ENCODE results near the gene RNF10.
"Not testable (repeated sequence)": the region's sequence is repeated elsewhere in the genome, so short reads cannot be mapped to it uniquely, and the experiment has no call there.

Gene RNF10
- long read RNA-seq, transcript RNF10-203 (17 exons, 2,671 nt) = minor isoform, 33 of 647 reads
- long read RNA-seq, transcript RNF10-201 (17 exons, 3,825 nt) = major isoform, 428 of 647 reads
- long read RNA-seq, partial matches to known transcripts = 70 of 647 reads
- long read RNA-seq, other reads (novel, unspliced or antisense) = 116 of 647 reads

GRCh38 chr12:120534203-120534702, at the start of gene RNF10:
TSS of gene RNF10 (plus strand) at chr12:120534356. CDS start at chr12:120534812, 456 bp downstream.
- Histone ChIP-seq H3K4me3 (replicated peaks; ENCODE audit: insufficient read depth, low read length) (peak within 1 kb of the TSS; percentile 90), H3K27me3 (ENCODE audit: insufficient read depth, poor library complexity, severe bottlenecking) (no peaks in the 10 kb centered on the region), H3K27ac (replicated peaks) (peak within 1 kb of the TSS; percentile 78)
- DNase-seq (ENCODE audit: low read depth in 1 of 2, low spot score in 1 of 2) = peak; percentile 63 to 81
- TF ChIP-seq, protein P1, sequence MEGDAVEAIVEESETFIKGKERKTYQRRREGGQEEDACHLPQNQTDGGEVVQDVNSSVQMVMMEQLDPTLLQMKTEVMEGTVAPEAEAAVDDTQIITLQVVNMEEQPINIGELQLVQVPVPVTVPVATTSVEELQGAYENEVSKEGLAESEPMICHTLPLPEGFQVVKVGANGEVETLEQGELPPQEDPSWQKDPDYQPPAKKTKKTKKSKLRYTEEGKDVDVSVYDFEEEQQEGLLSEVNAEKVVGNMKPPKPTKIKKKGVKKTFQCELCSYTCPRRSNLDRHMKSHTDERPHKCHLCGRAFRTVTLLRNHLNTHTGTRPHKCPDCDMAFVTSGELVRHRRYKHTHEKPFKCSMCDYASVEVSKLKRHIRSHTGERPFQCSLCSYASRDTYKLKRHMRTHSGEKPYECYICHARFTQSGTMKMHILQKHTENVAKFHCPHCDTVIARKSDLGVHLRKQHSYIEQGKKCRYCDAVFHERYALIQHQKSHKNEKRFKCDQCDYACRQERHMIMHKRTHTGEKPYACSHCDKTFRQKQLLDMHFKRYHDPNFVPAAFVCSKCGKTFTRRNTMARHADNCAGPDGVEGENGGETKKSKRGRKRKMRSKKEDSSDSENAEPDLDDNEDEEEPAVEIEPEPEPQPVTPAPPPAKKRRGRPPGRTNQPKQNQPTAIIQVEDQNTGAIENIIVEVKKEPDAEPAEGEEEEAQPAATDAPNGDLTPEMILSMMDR (IDR thresholded peaks at IDR 0.05; ENCODE audit: insufficient read depth, low read length) = no peak
- TF ChIP-seq POLR2AphosphoS5 (IDR thresholded peaks at IDR 0.05; ENCODE audit: low read depth) (peak; percentile 86), SPI1 (IDR thresholded peaks at IDR 0.05; ENCODE audit: borderline replicate concordance, low read depth) (no peak), GABPA (IDR thresholded peaks at IDR 0.05; ENCODE audit: low read depth) (no peak)
- TF ChIP-seq, protein P2, sequence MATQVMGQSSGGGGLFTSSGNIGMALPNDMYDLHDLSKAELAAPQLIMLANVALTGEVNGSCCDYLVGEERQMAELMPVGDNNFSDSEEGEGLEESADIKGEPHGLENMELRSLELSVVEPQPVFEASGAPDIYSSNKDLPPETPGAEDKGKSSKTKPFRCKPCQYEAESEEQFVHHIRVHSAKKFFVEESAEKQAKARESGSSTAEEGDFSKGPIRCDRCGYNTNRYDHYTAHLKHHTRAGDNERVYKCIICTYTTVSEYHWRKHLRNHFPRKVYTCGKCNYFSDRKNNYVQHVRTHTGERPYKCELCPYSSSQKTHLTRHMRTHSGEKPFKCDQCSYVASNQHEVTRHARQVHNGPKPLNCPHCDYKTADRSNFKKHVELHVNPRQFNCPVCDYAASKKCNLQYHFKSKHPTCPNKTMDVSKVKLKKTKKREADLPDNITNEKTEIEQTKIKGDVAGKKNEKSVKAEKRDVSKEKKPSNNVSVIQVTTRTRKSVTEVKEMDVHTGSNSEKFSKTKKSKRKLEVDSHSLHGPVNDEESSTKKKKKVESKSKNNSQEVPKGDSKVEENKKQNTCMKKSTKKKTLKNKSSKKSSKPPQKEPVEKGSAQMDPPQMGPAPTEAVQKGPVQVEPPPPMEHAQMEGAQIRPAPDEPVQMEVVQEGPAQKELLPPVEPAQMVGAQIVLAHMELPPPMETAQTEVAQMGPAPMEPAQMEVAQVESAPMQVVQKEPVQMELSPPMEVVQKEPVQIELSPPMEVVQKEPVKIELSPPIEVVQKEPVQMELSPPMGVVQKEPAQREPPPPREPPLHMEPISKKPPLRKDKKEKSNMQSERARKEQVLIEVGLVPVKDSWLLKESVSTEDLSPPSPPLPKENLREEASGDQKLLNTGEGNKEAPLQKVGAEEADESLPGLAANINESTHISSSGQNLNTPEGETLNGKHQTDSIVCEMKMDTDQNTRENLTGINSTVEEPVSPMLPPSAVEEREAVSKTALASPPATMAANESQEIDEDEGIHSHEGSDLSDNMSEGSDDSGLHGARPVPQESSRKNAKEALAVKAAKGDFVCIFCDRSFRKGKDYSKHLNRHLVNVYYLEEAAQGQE (IDR thresholded peaks at IDR 0.05; ENCODE audit: insufficient replicate concordance, low read depth) = no peak

GRCh38 chr12:120485961-120486881, 47.9 kb upstream of the RNF10 start:
- DNase-seq (ENCODE audit: low read depth in 1 of 2, low spot score in 1 of 2) = no peak
- H3K27me3 ChIP-seq (ENCODE audit: insufficient read depth, poor library complexity, severe bottlenecking) = no peaks in the 10 kb centered on the region
- H3K4me3 ChIP-seq (replicated peaks; ENCODE audit: insufficient read depth, low read length) = no peak overlapping the region
- H3K27ac ChIP-seq (replicated peaks) = no peak overlapping the region
- no peak for TF ChIP-seq POLR2AphosphoS5 (IDR thresholded peaks at IDR 0.05; ENCODE audit: low read depth)
- TF ChIP-seq, protein P1 (IDR thresholded peaks at IDR 0.05; ENCODE audit: insufficient read depth, low read length) = no peak
- TF ChIP-seq, protein P2 (IDR thresholded peaks at IDR 0.05; ENCODE audit: insufficient replicate concordance, low read depth) = no peak
- TF ChIP-seq GABPA (IDR thresholded peaks at IDR 0.05; ENCODE audit: low read depth) = no peak
- no peak for TF ChIP-seq SPI1 (IDR thresholded peaks at IDR 0.05; ENCODE audit: borderline replicate concordance, low read depth)

DNA sequence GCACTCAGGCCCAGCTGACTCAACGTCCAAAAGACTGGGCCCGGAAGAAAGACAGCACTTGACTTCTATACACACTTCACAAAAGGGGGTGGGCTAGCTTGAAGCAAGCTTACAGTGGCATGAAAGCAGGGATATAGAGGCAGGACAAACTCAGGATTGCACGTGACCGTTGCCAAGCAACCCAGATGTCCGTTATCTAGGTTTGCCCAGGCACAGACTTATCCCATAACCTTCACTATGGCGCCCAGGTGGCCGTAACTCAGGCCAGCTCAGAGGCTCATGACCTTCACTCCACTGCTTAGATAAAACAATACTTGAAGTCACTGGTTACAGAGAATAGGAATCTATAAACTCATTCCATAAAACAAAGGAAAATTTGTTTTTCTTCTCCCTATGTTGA, 46.6 kb upstream of the RNF10 start:
- H3K27ac ChIP-seq (replicated peaks); DNase-seq (ENCODE audit: low read depth in 1 of 2, low spot score in 1 of 2); H3K27me3 ChIP-seq (ENCODE audit: insufficient read depth, poor library complexity, severe bottlenecking); H3K4me3 ChIP-seq (replicated peaks; ENCODE audit: insufficient read depth, low read length): not testable (repeated sequence)

DNA sequence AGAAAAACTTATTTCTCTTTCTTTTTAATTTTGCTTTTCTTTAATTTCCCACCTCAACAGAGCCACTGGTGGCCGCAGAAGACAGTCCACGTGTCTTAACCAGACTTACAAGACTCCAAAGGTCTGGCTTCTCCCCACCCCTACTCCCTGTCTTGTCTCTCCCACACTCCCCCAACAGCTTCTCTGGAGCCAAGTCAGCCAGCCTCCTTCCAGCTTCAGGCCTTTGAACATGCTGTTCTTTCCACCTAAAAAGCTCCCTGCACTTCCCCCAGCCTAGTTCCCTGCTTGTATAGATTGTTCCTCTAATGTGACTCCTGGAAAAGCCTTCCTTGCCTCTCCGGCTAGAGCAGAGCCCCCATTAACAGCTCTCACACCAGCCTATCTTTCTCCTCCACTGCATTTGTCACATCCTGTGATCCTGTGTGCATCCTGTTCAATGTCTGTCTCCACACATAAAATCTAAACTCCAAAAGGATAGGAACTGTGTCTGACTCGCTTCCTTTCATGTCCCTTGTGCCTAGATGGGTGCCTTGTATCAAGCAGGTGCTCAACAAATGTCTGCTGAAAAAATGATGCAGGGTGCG, 46.0 kb upstream of the RNF10 start:
- Histone ChIP-seq H3K27me3 (ENCODE audit: insufficient read depth, poor library complexity, severe bottlenecking) (no peaks in the 10 kb centered on the region), H3K4me3 (replicated peaks; ENCODE audit: insufficient read depth, low read length) (no peak overlapping the region), H3K27ac (replicated peaks) (no peak overlapping the region)
- no peak for TF ChIP-seq SPI1 (IDR thresholded peaks at IDR 0.05; ENCODE audit: borderline replicate concordance, low read depth)
- TF ChIP-seq, protein P1 (IDR thresholded peaks at IDR 0.05; ENCODE audit: insufficient read depth, low read length) = no peak
- DNase-seq (ENCODE audit: low read depth in 1 of 2, low spot score in 1 of 2) = no peak

Data from HL-60 (cell line).